GM18870 (cell line): Measurements from ENCODE around the gene ARPIN.
"Not testable (repeated sequence)": the region's sequence is repeated elsewhere in the genome, so short reads cannot be mapped to it uniquely, and the experiment has no call there.

Experiments
- ATAC-seq: cut with Tn5 transposase; IDR thresholded peaks from one replicate; pipeline ENCODE4 v1.9.1; 2021; ENCODE audit warnings: moderate library complexity; ENCODE audit not compliant: unreplicated experiment

Gene ARPIN

GRCh38 chr15:89912674-89913396, at the start of gene ARPIN:
Gene ARPIN (minus strand): TSS chr15:89912952. CDS start chr15:89912835, 117 bp downstream.
- no peak for ATAC-seq

GRCh38 chr15:89958107-89958805, 45.5 kb upstream of the ARPIN start:
- no peak for ATAC-seq

DNA sequence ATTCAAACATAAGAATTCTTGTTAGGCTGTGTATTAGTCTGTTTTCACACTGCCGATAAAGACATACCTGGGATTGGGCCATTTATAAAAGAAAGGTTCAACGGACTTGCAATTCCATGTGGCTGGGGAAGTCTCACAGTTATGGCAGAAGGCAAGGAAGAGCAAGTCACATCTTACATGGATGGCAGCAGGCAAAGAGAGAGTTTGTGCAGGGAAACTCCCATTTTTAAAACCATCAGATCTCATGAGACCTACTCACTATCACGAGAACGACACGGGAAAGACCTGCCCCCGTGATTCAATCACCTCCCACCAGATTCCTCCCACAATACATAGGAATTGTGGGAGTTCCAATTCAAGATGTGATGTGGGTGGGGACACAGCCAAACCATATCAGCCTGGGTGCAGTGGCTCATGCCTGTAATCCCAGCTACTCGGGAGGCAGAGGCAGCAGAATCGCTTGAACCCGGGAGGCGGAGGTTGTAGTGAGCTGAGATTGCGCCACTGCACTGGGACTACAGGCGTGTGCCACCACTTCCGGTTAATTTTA, 42.8 kb upstream of the ARPIN start:
- not testable (repeated sequence) for ATAC-seq

DNA sequence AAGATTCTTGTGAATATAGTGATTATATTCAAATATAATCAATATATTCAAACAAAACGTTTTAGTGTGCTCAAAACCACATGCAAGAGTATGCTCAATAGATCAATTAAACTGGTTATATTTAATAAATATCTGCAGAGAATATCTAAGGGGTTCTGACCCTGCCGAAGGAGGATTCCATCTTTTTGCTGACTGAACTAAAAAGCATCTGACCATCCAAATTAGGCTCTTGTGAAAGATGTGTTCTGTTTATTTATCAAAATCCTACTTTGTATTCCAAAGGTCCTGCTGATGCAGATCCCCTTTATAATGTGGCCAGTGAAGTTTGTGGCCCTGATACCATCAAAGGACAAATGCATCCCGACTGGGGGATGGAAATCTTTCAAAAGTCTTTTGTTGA, 41.8 kb upstream of the ARPIN start:
- ATAC-seq, result no peak

- ATAC-seq, result no peak
These were observed 36.0 kb upstream of the ARPIN start for GRCh38 chr15:89948796-89949195.

DNA sequence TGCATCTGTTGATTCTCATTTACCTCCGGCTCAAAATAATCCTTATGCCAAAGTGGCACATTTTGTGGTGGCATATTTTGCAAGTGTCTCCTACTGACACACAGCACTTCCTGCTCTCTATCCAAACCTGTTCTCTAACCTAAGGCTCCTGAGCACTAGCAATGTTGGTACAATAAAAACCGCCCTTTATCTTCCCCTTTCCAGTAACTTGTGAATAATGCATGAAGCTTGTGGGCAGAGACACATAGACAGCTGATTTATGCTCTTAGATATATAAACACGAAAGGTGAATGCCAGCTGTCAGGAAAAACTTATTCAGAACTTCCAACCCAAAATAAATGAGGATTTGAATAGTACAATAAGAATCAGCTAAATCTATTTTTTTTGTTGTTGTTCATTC, 34.6 kb upstream of the ARPIN start:
- no peak for ATAC-seq

- ATAC-seq, result no peak
These were observed 34.0 kb upstream of the ARPIN start for GRCh38 chr15:89946681-89947299.

DNA sequence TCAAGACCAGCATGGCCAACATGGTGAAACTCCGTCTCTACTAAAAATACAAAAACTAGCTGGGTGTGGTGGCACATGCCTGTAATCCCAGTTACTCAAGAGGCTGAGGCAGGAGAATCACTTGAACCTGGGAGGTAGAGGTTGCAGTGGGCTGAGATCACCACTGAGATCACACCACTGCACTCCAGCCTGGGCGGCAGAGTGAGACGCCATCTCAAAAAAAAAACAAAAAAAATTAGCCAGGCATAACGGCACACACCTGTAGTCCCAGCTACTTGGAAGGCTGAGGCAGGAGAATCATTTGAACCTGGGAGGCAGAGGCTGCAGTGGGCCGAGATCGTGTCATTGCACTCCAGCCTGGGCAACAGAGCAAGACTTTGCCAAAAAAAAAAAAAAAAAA, 31.0 kb upstream of the ARPIN start:
- ATAC-seq, result not testable (repeated sequence)

DNA sequence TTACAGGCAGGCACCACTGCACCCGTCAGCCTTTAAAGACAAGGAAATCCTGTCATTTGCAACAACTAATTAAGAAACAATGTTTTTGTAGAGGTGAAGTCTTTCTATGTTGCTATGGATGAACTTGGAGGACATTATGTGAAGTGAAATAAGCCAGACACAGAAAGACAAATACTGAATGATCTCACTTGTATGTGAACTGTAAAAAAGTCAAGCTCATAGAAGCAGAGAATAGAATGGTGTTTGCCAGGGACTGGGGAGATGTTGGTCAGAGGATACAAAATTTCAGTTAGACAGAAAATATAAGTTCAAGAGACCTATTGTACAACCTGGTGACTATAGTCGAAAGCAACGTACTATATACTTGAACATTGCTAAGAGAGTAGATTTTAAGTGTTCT, 27.2 kb upstream of the ARPIN start:
- no peak for ATAC-seq

DNA sequence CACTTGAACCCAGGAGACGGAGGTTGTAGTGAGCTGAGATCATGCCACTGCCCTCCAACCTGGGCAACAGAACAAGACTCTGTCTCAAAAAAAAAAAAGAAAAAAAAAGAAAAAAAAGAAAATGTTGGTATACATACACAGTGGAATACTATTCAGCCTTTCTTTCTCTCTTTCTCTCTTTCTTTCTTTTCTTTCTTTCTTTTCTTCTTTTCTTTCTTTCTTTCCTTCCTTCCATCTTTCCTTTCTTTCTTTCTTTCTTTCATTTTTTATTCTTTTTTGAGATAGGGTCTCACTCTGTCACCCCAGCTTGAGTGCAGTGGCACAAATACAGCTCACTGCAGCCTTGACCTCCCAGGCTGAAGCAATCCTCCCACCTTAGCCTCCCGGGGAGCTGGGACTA, 26.6 kb upstream of the ARPIN start:
- not testable (repeated sequence) for ATAC-seq

GRCh38 chr15:89937365-89938350, 24.9 kb upstream of the ARPIN start:
- no peak for ATAC-seq

- ATAC-seq, result no peak
These were observed 24.1 kb upstream of the ARPIN start for GRCh38 chr15:89936786-89937265.

- ATAC-seq, result no peak
These were observed 23.5 kb upstream of the ARPIN start for GRCh38 chr15:89936051-89936785.

GRCh38 chr15:89932880-89933279, 20.1 kb upstream of the ARPIN start:
- no peak for ATAC-seq

DNA sequence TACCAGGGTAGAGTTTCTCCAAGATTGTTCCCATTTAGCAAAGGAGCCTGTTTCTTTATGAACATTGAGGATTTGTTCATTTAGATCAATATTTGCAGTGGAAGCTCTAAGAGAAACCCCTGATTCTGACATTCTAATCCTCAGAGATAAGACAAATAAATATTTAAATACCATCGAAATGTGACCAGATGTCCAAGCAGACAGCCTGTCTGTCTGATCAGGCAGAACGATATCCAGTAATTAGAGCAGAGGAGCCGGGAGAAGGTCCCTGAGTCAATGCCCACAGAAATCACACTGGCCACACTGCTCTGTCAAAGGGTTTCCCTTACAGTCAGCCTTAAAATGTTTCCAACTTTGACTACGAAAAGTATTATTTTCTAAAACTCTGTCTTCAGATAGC, 15.7 kb upstream of the ARPIN start:
- no peak for ATAC-seq

GRCh38 chr15:89926158-89926557, 13.4 kb upstream of the ARPIN start:
- ATAC-seq, result no peak

- no peak for ATAC-seq
These were observed 4.8 kb upstream of the ARPIN start for GRCh38 chr15:89917442-89918101.

DNA sequence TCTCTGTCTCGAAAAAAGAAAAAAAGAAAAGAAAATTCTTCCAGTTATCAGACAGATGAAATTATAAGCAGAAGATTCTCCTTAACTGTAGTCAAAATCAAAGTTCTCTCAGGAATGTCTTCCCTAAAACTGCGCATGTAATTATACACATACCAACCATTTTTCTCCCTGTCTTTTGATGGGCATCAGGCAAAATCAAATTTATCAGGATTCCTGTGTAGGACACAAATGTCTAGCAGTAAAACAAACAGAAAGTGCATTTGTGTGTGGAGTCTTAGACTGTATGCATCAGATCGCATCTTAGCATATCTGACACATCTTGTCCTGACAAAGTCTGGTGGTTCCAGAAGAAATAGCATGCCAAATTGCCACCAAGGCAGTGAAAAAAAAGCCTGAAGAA, 3.9 kb upstream of the ARPIN start:
- ATAC-seq, result no peak

- no peak for ATAC-seq
These were observed 543 bp downstream of the ARPIN start for GRCh38 chr15:89912145-89912673.
